ENCODE results near the gene TEX54.

The TEX54 gene

DNA sequence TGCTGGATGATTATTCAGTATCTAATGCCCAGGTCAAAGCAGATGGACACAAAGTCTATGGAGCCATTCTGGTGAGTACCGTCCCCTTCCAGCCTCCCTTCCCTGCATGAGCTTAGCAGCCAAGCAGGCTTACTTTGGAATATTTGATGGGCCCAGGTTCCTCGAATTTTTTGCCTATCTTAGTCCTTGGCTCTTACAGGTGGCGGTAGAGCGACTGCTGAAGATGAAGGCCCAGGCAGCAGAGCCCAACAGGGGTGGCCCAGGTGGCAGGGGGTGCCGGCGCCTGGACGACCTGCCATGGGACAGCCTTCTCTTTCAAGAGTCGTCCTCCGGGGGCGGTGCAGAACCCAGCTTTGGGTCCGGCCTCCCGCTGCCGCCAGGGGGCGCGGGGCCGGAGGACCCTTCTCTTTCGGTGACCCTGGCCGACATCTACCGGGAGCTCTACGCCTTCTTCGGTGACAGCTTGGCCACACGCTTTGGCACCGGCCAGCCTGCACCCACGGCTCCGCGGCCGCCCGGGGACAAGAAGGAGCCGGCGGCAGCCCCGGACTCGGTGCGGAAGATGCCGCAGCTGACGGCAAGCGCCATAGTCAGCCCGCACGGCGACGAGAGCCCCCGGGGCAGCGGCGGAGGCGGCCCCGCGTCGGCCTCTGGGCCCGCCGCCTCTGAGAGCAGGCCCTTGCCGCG is 46.2 kb downstream of the TEX54 start:
- peak; percentile 31 for DNase-seq

DNA sequence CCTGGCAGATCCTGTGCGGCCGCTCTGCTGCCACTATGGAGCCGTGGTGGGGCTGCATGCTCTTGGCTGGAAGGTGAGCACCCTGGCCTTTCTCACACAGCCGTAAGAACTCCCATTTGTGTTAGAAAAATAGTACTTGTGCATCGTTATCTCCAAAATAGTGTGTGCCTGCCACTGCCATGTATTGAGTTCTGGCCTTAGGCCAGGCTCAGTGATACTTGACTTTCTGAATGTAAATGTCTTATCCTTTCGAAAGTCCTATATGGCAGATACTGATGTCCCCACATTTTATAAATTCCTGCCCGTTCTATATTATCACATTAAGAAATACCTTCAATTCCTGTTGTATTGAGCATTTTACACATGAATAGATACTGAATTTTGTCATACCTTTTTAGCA is 49.9 kb downstream of the TEX54 start:
- no peak for DNase-seq

Data from NCI-H1694 (cell line).